Keratinocyte (primary cell): ENCODE measurements around the gene PCYOX1L. TPM values are rescaled to one million over a fixed set of nuclear protein-coding genes. Genes with fewer than 3 reads are reported as not detected.

ENCODE experiments used
- DNase-seq: peaks from one replicate; pipeline ENCODE4 v3.0.0-alpha.2; 2011; ENCODE audit warnings: low read depth, missing footprints, low spot score
- FAIRE-seq: peaks from 2 replicates; lab custom pipeline; 2011; peaks lifted over from hg19 to GRCh38; lab: Jason Lieb, UNC
- H2AFZ ChIP-seq: 2 replicates; pipeline ENCODE4 v1.6.0; 2012; ENCODE audit warnings: low read length, control low read depth, inconsistent platforms; ENCODE audit not compliant: control insufficient read depth
- H3K27ac ChIP-seq: 2 replicates; pipeline ENCODE4 v1.5.1; 2011; ENCODE audit warnings: low read length; ENCODE audit not compliant: control insufficient read depth, insufficient read depth
- H3K27me3 ChIP-seq: 3 replicates; pipeline ENCODE4 v1.6.0; 2011; ENCODE audit warnings: low read length; ENCODE audit not compliant: control insufficient read depth, insufficient read depth; ENCODE audit errors: extremely low read depth
- H3K36me3 ChIP-seq, 2 experiments: 2 replicates in 1 of 2; 3 replicates in 1 of 2; pipeline ENCODE4 v1.5.1; 2011; ENCODE audit warnings: low read length in 2 of 2, mild to moderate bottlenecking in 1 of 2; ENCODE audit not compliant: control insufficient read depth in 2 of 2, insufficient read depth in 2 of 2; ENCODE audit errors: extremely low read depth in 1 of 2
- H3K4me1 ChIP-seq: 3 replicates; pipeline ENCODE4 v1.5.1; 2011; ENCODE audit warnings: low read length; ENCODE audit not compliant: control insufficient read depth, insufficient read depth; ENCODE audit errors: extremely low read depth
- H3K4me2 ChIP-seq: 3 replicates; pipeline ENCODE4 v1.6.0; 2011; ENCODE audit warnings: low read depth, low read length; ENCODE audit not compliant: control insufficient read depth, insufficient read depth; ENCODE audit errors: extremely low read depth
- H3K4me3 ChIP-seq, 3 experiments: fragments of 200-600 bp in 1 of 3; sonication (generic) in 1 of 3; 2 replicates in 2 of 3; 3 replicates in 1 of 3; pipeline ENCODE4 v1.5.1; 2011 to 2016; ENCODE audit warnings: low read length in 3 of 3, mild to moderate bottlenecking in 3 of 3, control low read depth in 2 of 3, inconsistent platforms in 1 of 3, low read depth in 1 of 3, mixed read lengths in 1 of 3, mixed run types in 1 of 3, moderate library complexity in 1 of 3; ENCODE audit not compliant: control insufficient read depth in 2 of 3, insufficient read depth in 2 of 3; ENCODE audit errors: extremely low read depth in 1 of 3
- H3K79me2 ChIP-seq: 2 replicates; pipeline ENCODE4 v1.6.0; 2012; ENCODE audit warnings: low read length; ENCODE audit not compliant: control insufficient read depth, insufficient read depth
- H3K9ac ChIP-seq: 3 replicates; pipeline ENCODE4 v1.6.0; 2011; ENCODE audit warnings: low read length; ENCODE audit not compliant: control insufficient read depth, insufficient read depth; ENCODE audit errors: extremely low read depth
- H3K9me1 ChIP-seq: 3 replicates; pipeline ENCODE4 v1.6.0; 2011; ENCODE audit warnings: low read length; ENCODE audit not compliant: control insufficient read depth, insufficient read depth; ENCODE audit errors: extremely low read depth
- H3K9me3 ChIP-seq: 2 replicates; pipeline ENCODE4 v1.5.1; 2012; ENCODE audit warnings: low read depth, low read length; ENCODE audit not compliant: control insufficient read depth
- H4K20me1 ChIP-seq: 3 replicates; pipeline ENCODE4 v1.6.0; 2011; ENCODE audit warnings: low read length; ENCODE audit not compliant: control insufficient read depth, insufficient read depth; ENCODE audit errors: extremely low read depth
- CTCF ChIP-seq, 3 experiments: IDR thresholded peaks in 1 of 3; conservative IDR thresholded peaks in 1 of 3; optimal IDR thresholded peaks in 1 of 3; 2 replicates in 2 of 3; 3 replicates in 1 of 3; pipeline versions ENCODE3 to v1.5.1; 2011; ENCODE audit warnings: low read length in 3 of 3, mild to moderate bottlenecking in 3 of 3, moderate library complexity in 2 of 3, control low read depth in 1 of 3, inconsistent platforms in 1 of 3; ENCODE audit not compliant: insufficient read depth in 2 of 3; ENCODE audit errors: extremely low read depth in 1 of 3
- EZH2 ChIP-seq: IDR thresholded peaks from one replicate; pipeline ENCODE4 v1.6.1; 2012; ENCODE audit warnings: inconsistent platforms, mild to moderate bottlenecking, low read length, moderate library complexity
- dilution Hi-C: fragments of 300-500 bp; cut with MboI; formaldehyde crosslinking; loops from one replicate; pipeline ENCODE4 v1.7.0; 2020; ENCODE audit warnings: low sequenced_read_pairs; ENCODE audit not compliant: extremely low pct_ligation_motif_present
- polyA plus RNA-seq, 5 experiments: library from polyadenylated mRNA; depleted of rRNA in 3 of 5; stranded (reverse) in 3 of 5; stranded (forward) in 1 of 5; unstranded in 1 of 5; fragments of >200 nt; gene quantifications; 1 replicate in 1 of 5; 2 replicates in 3 of 5; 3 replicates in 1 of 5; pipeline versions ENCODE4 v1.2.1 to v1.2.3, GENCODE V29; 2011 to 2012; ENCODE audit warnings: missing spikeins in 2 of 5, low read depth in 1 of 5, low replicate concordance in 1 of 5

PCYOX1L gene
- polyA plus RNA-seq, 1 donor (not counting 4 experiments of a cell fraction or from before 2014, with no cell fraction given) = 9.5 TPM

GRCh38 chr5:149315753-149316152, 42.1 kb upstream of the PCYOX1L start:
- Histone ChIP-seq H3K9me3 (no peaks in the 10 kb centered on the region), H3K9ac (no peak overlapping the region), H2AFZ (no peak overlapping the region), H3K4me3 (no peak overlapping the region), H3K4me2 (no peak overlapping the region), H3K4me1 (peaks cover 5% of the 10 kb centered on the region), H3K27me3 (no peaks in the 10 kb centered on the region), H4K20me1 (no peaks in the 10 kb centered on the region), H3K79me2 (no peaks in the 10 kb centered on the region), H3K9me1 (no peaks in the 10 kb centered on the region), H3K27ac (no peak overlapping the region), H3K36me3 (peaks cover 0 to 1% of the 10 kb centered on the region in 2 experiments)
- dilution Hi-C loops = no loop called here
- TF ChIP-seq CTCF (optimal IDR thresholded peaks at IDR 0.05 in 1 of 3, IDR thresholded peaks at IDR 0.05 in 1 of 3, conservative IDR thresholded peaks at IDR 0.05 in 1 of 3; ENCODE audit: extremely low read depth in 1 of 3, insufficient read depth in 2 of 3, low read length in 3 of 3) = no peak
- TF ChIP-seq EZH2 = no peak
- no peak for FAIRE-seq
- DNase-seq = no peak

- H3K9me1 ChIP-seq = no peaks in the 10 kb centered on the region
- H3K9me3 ChIP-seq = no peaks in the 10 kb centered on the region
- no peak overlapping the region for H3K27ac ChIP-seq
- H3K4me3 ChIP-seq = no peak overlapping the region
- DNase-seq = no peak
- no peak overlapping the region for H3K4me2 ChIP-seq
- H3K4me1 ChIP-seq = peaks cover 13% of the 10 kb centered on the region
- dilution Hi-C loops = no loop called here
- H2AFZ ChIP-seq = no peak overlapping the region
- H3K79me2 ChIP-seq = no peaks in the 10 kb centered on the region
- TF ChIP-seq EZH2 (no peak), CTCF (optimal IDR thresholded peaks at IDR 0.05 in 1 of 3, IDR thresholded peaks at IDR 0.05 in 1 of 3, conservative IDR thresholded peaks at IDR 0.05 in 1 of 3; ENCODE audit: extremely low read depth in 1 of 3, insufficient read depth in 2 of 3, low read length in 3 of 3) (peak; percentile 57 to 75 (median 74))
- peak; percentile 78 for FAIRE-seq
- no peaks in the 10 kb centered on the region for H3K27me3 ChIP-seq
- peaks cover 1 to 2% of the 10 kb centered on the region in 2 experiments for H3K36me3 ChIP-seq
- no peak overlapping the region for H3K9ac ChIP-seq
- H4K20me1 ChIP-seq = no peaks in the 10 kb centered on the region
These were observed 40.4 kb upstream of the PCYOX1L start for GRCh38 chr5:149317281-149318048.
